Muscle of leg (tissue), 11 donors: ENCODE results near the gene DNAAF1. TPM values are rescaled to one million over a fixed set of nuclear protein-coding genes. Genes with fewer than 3 reads are reported as not detected.
"Not testable (repeated sequence)": the region's sequence is repeated elsewhere in the genome, so short reads cannot be mapped to it uniquely, and the experiment has no call there.

Experiments used
- DNase-seq: peaks from one replicate; pipeline ENCODE4 v3.0.0; 2013
- H3K27ac ChIP-seq: one replicate; pipeline ENCODE4 v1.5.1; 2013; ENCODE audit warnings: mild to moderate bottlenecking, low read length, control low read depth
- H3K27me3 ChIP-seq: one replicate; pipeline ENCODE4 v1.6.1; 2013; ENCODE audit warnings: low read length; ENCODE audit not compliant: control insufficient read depth, insufficient read depth
- H3K36me3 ChIP-seq: one replicate; pipeline ENCODE4 v1.6.1; 2013; ENCODE audit warnings: low read length; ENCODE audit not compliant: control insufficient read depth, insufficient read depth
- H3K4me1 ChIP-seq: one replicate; pipeline ENCODE4 v1.6.1; 2013; ENCODE audit warnings: low read length; ENCODE audit not compliant: control insufficient read depth, insufficient read depth
- H3K4me3 ChIP-seq: one replicate; pipeline ENCODE4 v1.5.1; 2013; ENCODE audit warnings: low read length, control low read depth
- H3K9me3 ChIP-seq: replicated peaks from 2 replicates; pipeline ENCODE4 v1.6.1; 2013; ENCODE audit warnings: low read depth, low read length; ENCODE audit not compliant: control insufficient read depth
- WGBS: methylation state at CpG from one replicate; pipeline ENCODE4 v1.1.5; 2013; ENCODE audit warnings: missing lambda C conversion rate; ENCODE audit not compliant: insufficient coverage; 5-methylcytosine and 5-hydroxymethylcytosine counted together
- polyA plus RNA-seq, 8 donors: library from polyadenylated mRNA; unstranded; fragments of 120-200 nt; gene quantifications; one replicate each; pipeline versions ENCODE4 v1.2.1 to v1.2.3, GENCODE V29; 2013; ENCODE audit warnings: inconsistent platforms in 1 of 8, low replicate concordance in 1 of 8; ENCODE audit not compliant: insufficient read length in 8 of 8, insufficient read depth in 1 of 8
- total RNA-seq: library from RNA; stranded (reverse); fragments of 120-200 nt; gene quantifications from one replicate; pipeline ENCODE4 v1.2.4, GENCODE V29; 2013

Gene DNAAF1
- total and polyA plus RNA-seq, 9 donors, result under 0.01 to 1.1 (median 0.33) TPM

DNA sequence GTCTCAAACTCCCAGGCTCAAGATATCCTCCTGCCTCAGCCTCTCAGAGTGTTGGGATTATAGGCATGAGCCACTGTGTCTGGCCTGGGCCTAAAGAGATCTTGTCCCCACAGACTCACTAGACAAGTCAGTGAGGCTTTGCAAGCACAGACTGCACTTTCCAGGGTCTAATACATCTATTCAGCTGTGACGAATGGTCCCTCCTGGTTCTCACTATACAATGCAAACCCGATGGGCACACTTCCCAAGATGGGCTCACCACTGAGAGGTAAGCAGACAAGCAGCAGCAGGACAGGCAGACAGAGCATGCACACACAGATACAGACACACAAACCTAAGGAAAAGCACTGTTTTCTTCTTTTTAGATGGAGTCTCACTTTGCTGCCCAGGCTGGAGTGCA lies 37.2 kb upstream of the DNAAF1 start:
- Histone ChIP-seq H3K4me3 (no peak overlapping the region), H3K4me1 (no peaks in the 10 kb centered on the region), H3K36me3 (peaks cover 26% of the 10 kb centered on the region), H3K9me3 (no peaks in the 10 kb centered on the region), H3K27ac (no peak overlapping the region), H3K27me3 (no peaks in the 10 kb centered on the region)
- DNase-seq, result no peak
- WGBS, result 75% methylated on average over 2 of the region's 2 CpGs

DNA sequence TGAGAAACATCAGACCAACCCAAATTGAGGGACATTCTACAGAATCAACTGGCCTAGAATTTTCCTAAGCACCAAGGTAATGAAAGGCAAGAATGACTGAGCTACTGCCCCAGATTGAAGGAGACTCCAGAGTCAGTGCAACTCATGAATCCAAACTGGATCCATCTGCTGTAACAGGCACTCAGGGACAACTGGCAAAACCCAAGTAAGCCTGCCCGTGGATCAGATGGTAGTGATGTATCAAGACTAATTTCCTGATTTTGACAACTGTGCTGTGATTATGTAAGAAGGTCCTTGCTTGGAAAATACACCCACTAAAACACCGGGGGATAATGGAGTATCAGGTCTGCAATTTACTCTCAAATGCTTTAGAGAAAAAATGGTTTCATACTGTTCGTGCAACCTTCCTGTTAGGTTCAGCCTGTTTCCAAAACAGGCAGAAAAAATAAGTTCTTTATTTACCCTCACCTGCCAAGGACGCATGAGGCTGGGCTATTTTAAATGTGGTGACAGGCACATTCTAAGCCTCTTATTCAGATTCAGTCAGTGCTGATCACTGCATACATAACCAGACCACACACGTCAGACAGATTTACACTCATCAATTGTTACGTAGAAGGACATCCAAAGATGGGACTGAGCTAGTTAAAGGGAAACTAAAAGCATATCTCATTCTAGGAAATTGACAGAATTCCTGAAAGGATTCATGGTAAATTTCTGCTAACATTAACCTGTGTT lies 35.3 kb upstream of the DNAAF1 start:
- peaks cover 26% of the 10 kb centered on the region for H3K36me3 ChIP-seq
- no peaks in the 10 kb centered on the region for H3K4me1 ChIP-seq
- WGBS, result no CpG with 5 or more reads among the region's 6 CpGs
- DNase-seq, result no peak
- H3K27ac ChIP-seq, result no peak overlapping the region
- H3K9me3 ChIP-seq, result no peaks in the 10 kb centered on the region
- no peaks in the 10 kb centered on the region for H3K27me3 ChIP-seq
- H3K4me3 ChIP-seq, result no peak overlapping the region

GRCh38 chr16:84110527-84110926 lies 34.6 kb upstream of the DNAAF1 start:
- H3K4me1 ChIP-seq, result peaks cover 2% of the 10 kb centered on the region
- WGBS, result 50% methylated on average over 1 of the region's 3 CpGs
- H3K27ac ChIP-seq, result no peak overlapping the region

GRCh38 chr16:84111525-84111924 lies 33.6 kb upstream of the DNAAF1 start:
- H3K4me3 ChIP-seq, result no peak overlapping the region
- H3K4me1 ChIP-seq, result peaks cover 3% of the 10 kb centered on the region
- H3K27me3 ChIP-seq, result no peaks in the 10 kb centered on the region
- WGBS, result 70% methylated on average over 3 of the region's 3 CpGs
- H3K27ac ChIP-seq, result no peak overlapping the region
- peaks cover 22% of the 10 kb centered on the region for H3K36me3 ChIP-seq
- DNase-seq, result no peak
- no peaks in the 10 kb centered on the region for H3K9me3 ChIP-seq

More at GRCh38 chr16:84110527-84110926, 34.6 kb upstream of the DNAAF1 start:
- Histone ChIP-seq H3K36me3 (peaks cover 26% of the 10 kb centered on the region), H3K9me3 (no peaks in the 10 kb centered on the region), H3K4me3 (no peak overlapping the region), H3K27me3 (no peaks in the 10 kb centered on the region)
- DNase-seq, result no peak

DNA sequence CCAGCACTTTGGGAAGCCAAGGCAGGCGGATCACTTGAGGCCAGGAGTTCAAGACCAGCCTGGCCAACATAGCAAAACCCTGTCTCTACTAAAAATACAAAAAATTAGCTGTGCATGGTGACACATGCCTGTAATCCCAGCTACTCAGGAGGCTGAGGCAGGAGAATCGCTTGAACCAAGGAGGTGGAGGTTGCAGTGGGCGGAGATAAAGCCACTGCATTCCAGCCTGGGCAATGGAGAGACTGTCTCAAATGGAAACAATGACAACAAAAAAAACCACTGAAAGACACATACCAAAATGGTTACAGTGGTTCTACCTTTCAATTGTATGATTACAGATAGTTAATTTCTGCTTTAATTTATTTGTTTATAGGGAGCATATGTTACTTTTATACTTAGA lies 33.2 kb upstream of the DNAAF1 start:
- H3K4me1 ChIP-seq, DNase-seq, H3K27ac ChIP-seq, H3K4me3 ChIP-seq, H3K27me3 ChIP-seq, H3K9me3 ChIP-seq: not testable (repeated sequence)
- H3K36me3 ChIP-seq, result peaks cover 18% of the 10 kb centered on the region
- WGBS, result no CpG with 5 or more reads among the region's 3 CpGs

GRCh38 chr16:84115919-84116719 lies 29.0 kb upstream of the DNAAF1 start:
- H3K27me3 ChIP-seq, result no peaks in the 10 kb centered on the region
- H3K36me3 ChIP-seq, result peaks cover 2% of the 10 kb centered on the region
- DNase-seq, result peak; percentile 58
- H3K4me3 ChIP-seq, result peak overlapping the region; percentile 100
- under 1% methylated on average over 50 of the region's 57 CpGs for WGBS
- peaks cover 8% of the 10 kb centered on the region for H3K4me1 ChIP-seq
- H3K9me3 ChIP-seq, result no peaks in the 10 kb centered on the region
- peak overlapping the region; percentile 74 for H3K27ac ChIP-seq

GRCh38 chr16:84116720-84117493 lies 28.2 kb upstream of the DNAAF1 start, which contains the start of gene MBTPS1:
Gene MBTPS1, minus strand, starts transcription at chr16:84116942. Its CDS starts 15,159 bp downstream, at chr16:84101783.
- Histone ChIP-seq H3K27me3 (no peaks in the 10 kb centered on the region), H3K36me3 (peaks cover 3% of the 10 kb centered on the region), H3K9me3 (no peaks in the 10 kb centered on the region), H3K27ac (peak within 1 kb of the TSS; percentile 89), H3K4me1 (peaks cover 8% of the 10 kb centered on the region), H3K4me3 (peak within 1 kb of the TSS; percentile 100)
- under 1% methylated on average over 94 of the region's 94 CpGs for WGBS
- peak; percentile 99 for DNase-seq

DNA sequence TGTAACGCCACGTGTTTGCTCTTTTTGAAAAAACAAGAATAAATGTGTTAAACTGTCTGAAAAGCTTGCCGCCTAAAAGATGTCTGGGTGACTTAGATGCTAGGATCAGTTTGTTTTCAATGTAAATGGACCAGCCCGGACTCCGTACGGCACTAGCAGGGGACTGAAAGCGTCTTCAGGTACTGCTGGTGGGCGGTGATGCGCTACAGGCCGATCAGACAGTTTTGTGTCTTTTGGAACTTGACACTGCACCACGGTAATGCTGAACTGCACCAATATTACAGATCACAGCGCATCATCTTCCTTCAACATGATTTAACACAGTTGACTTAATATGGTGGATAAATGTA lies 27.6 kb upstream of the DNAAF1 start:
- DNase-seq, result no peak
- H3K4me3 ChIP-seq, result peak overlapping the region; percentile 100
- H3K4me1 ChIP-seq, result peaks cover 8% of the 10 kb centered on the region
- H3K9me3 ChIP-seq, result no peaks in the 10 kb centered on the region
- 0% methylated on average over 10 of the region's 12 CpGs for WGBS
- H3K27me3 ChIP-seq, result no peaks in the 10 kb centered on the region
- H3K27ac ChIP-seq, result peak overlapping the region; percentile 89
- peaks cover 5% of the 10 kb centered on the region for H3K36me3 ChIP-seq

DNA sequence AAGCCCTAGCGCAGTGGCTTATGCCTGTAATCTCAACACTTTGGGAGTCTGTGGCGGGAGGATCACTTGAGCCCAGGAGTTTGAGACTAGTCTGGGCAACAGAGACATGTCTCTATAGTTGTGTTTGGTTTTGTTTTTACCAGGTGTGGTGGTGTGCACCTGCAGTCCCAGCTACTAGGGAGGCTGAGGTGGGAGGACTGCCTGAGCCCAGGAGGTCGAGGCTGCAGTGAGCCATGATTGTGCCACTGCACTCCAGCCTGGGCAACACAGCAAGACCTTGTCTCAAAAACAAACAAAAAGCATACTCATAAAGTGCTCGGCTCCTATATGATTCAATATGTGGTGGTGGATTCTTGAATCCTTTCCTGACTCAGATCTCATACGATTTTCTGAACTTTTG lies 26.8 kb upstream of the DNAAF1 start:
- not testable (repeated sequence) for H3K4me3 ChIP-seq, H3K27me3 ChIP-seq, H3K9me3 ChIP-seq, H3K4me1 ChIP-seq, DNase-seq, H3K27ac ChIP-seq
- peaks cover 11% of the 10 kb centered on the region for H3K36me3 ChIP-seq
- WGBS, result no CpG with 5 or more reads among the region's 5 CpGs

DNA sequence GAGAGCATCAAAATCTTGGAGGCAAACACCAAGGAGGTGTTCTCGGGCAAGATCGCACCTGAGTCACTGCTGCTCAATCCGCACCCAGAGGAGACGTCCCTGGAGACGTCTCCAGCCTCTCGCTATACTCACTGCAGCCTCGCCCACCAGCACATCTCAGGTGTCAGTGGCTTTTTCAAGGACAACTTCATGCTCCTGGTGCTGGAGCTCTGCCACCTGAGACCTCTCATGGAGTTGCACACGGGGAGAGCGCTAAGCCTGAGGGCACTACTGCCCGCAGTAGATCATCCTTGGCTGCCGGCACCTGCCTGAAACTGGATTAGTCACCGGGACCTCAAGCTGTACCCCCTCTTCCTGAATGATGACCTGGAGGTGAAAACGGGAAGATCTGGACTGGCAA lies 25.7 kb upstream of the DNAAF1 start:
- peaks cover 14% of the 10 kb centered on the region for H3K36me3 ChIP-seq
- H3K9me3 ChIP-seq, result no peaks in the 10 kb centered on the region
- no peak overlapping the region for H3K4me3 ChIP-seq
- H3K27ac ChIP-seq, result no peak overlapping the region
- peaks cover 8% of the 10 kb centered on the region for H3K4me1 ChIP-seq
- 90% methylated on average over 13 of the region's 13 CpGs for WGBS
- no peaks in the 10 kb centered on the region for H3K27me3 ChIP-seq
- DNase-seq, result no peak
